Measurements from ENCODE around the gene AFG1L. TPM values are rescaled to one million over a fixed set of nuclear protein-coding genes. Genes with fewer than 3 reads are reported as not detected.
"Not testable (repeated sequence)": the region's sequence is repeated elsewhere in the genome, so short reads cannot be mapped to it uniquely, and the experiment has no call there.

The AFG1L gene
- total RNA-seq, 4 donors from 2014 or later, result 2.1 to 6.2 (median 2.8) TPM

GRCh38 chr6:108558372-108559096 is 263.7 kb downstream of the AFG1L start:
- intact Hi-C loops (cut with DNase I; ENCODE audit: low total_unique reads), result no loop called here
- 0% methylated on average over 51 to 58 of the region's 58 CpGs for WGBS, 2 donors
- TF ChIP-seq POLR2A (IDR thresholded peaks at IDR 0.05) (no peak), CTCF (IDR thresholded peaks at IDR 0.05) (no peak)
- peak; percentile 98 to 100 for DNase-seq (ENCODE audit: low spot score in 2 of 2)
- peak overlapping the region; percentile 86 for H3K4me3 ChIP-seq (ENCODE audit: low read depth, poor library complexity, severe bottlenecking)

GRCh38 chr6:108559097-108559883 is 264.4 kb downstream of the AFG1L start:
- peak; percentile 91 to 98 for DNase-seq (ENCODE audit: low spot score in 2 of 2)
- intact Hi-C loops (cut with DNase I; ENCODE audit: low total_unique reads), result no loop called here
- 0% methylated on average over 63 to 79 of the region's 84 CpGs for WGBS, 2 donors
- peak overlapping the region; percentile 86 for H3K4me3 ChIP-seq (ENCODE audit: low read depth, poor library complexity, severe bottlenecking)
- TF ChIP-seq CTCF (IDR thresholded peaks at IDR 0.05), result no peak
- TF ChIP-seq POLR2A (IDR thresholded peaks at IDR 0.05), result peak in 1 of 2 donors; percentile 85

- WGBS, 2 donors, result 0% methylated on average over 22 to 37 of the region's 64 CpGs
Measured at GRCh38 chr6:108559884-108560462, 265.1 kb downstream of the AFG1L start.

GRCh38 chr6:108560463-108561308 is 265.8 kb downstream of the AFG1L start, which contains the start of gene FOXO3:
FOXO3 (plus strand) TSS chr6:108560917; CDS start chr6:108561209, 292 bp downstream.
- peak in 1 of 2 donors; percentile 85 for TF ChIP-seq POLR2A (IDR thresholded peaks at IDR 0.05)
- TF ChIP-seq CTCF (IDR thresholded peaks at IDR 0.05), result no peak
- peak within 1 kb of the TSS; percentile 70 for H3K4me3 ChIP-seq (ENCODE audit: low read depth, poor library complexity, severe bottlenecking)
- 1% methylated on average over 22 to 58 of the region's 110 CpGs for WGBS, 2 donors
- DNase-seq (ENCODE audit: low spot score in 2 of 2), result peak; percentile 88 to 98
- intact Hi-C loops (cut with DNase I; ENCODE audit: low total_unique reads), result loop anchor here (2.0 kb wide), 1 partner anchor 28 kb away; no protein-coding TSS in a partner anchor

More at GRCh38 chr6:108559884-108560462, 265.1 kb downstream of the AFG1L start:
- TF ChIP-seq POLR2A (IDR thresholded peaks at IDR 0.05), result no peak
- TF ChIP-seq CTCF (IDR thresholded peaks at IDR 0.05), result no peak
- intact Hi-C loops (cut with DNase I; ENCODE audit: low total_unique reads), result loop anchor here (2.0 kb wide), 1 partner anchor 29 kb away; no protein-coding TSS in a partner anchor
- peak overlapping the region; percentile 70 for H3K4me3 ChIP-seq (ENCODE audit: low read depth, poor library complexity, severe bottlenecking)
- DNase-seq (ENCODE audit: low spot score in 2 of 2), result peak; percentile 81 to 96

- WGBS, 2 donors, result 15% methylated on average over 21 of the region's 40 CpGs; no CpG with 5 or more reads in 1 of the 2 donors
- peak overlapping the region; percentile 70 for H3K4me3 ChIP-seq (ENCODE audit: low read depth, poor library complexity, severe bottlenecking)
- not testable (repeated sequence) for DNase-seq (ENCODE audit: low spot score in 2 of 2)
- intact Hi-C loops (cut with DNase I; ENCODE audit: low total_unique reads), result loop anchor here (2.0 kb wide), 1 partner anchor 28 kb away; no protein-coding TSS in a partner anchor
Measured at GRCh38 chr6:108561309-108561647, 266.4 kb downstream of the AFG1L start.
